ENCODE data around the gene NOTCH3.

The NOTCH3 gene

GRCh38 chr19:15113245-15114152, 87.3 kb downstream of the NOTCH3 start:
- no peak overlapping the region for H3K4me3 ChIP-seq (ENCODE audit: low read length)
- peaks cover 1% of the 10 kb centered on the region for H3K4me1 ChIP-seq (ENCODE audit: control insufficient read depth, low read depth, low read length)
- no peaks in the 10 kb centered on the region for H3K9me3 ChIP-seq (ENCODE audit: control insufficient read depth, low read depth, low read length)
- no peak overlapping the region for H3K9ac ChIP-seq (ENCODE audit: low read length)
- H3K27ac ChIP-seq (ENCODE audit: low read length): no peak overlapping the region
- H3K27me3 ChIP-seq (ENCODE audit: control insufficient read depth, insufficient read depth, low read length): no peaks in the 10 kb centered on the region
- H3K36me3 ChIP-seq (ENCODE audit: control insufficient read depth, low read depth, low read length): peaks cover 73% of the 10 kb centered on the region

- Histone ChIP-seq H3K27ac (ENCODE audit: low read length) (no peak overlapping the region), H3K36me3 (ENCODE audit: control insufficient read depth, low read depth, low read length) (peaks cover 62% of the 10 kb centered on the region)
Measured at GRCh38 chr19:15112385-15112784, 88.4 kb downstream of the NOTCH3 start.

GRCh38 chr19:15111758-15112157, 89.0 kb downstream of the NOTCH3 start:
- H3K36me3 ChIP-seq (ENCODE audit: control insufficient read depth, low read depth, low read length): peaks cover 58% of the 10 kb centered on the region
- no peak overlapping the region for H3K4me3 ChIP-seq (ENCODE audit: low read length)
- no peaks in the 10 kb centered on the region for H3K27me3 ChIP-seq (ENCODE audit: control insufficient read depth, insufficient read depth, low read length)
- H3K27ac ChIP-seq (ENCODE audit: low read length): no peak overlapping the region
- no peak overlapping the region for H3K9ac ChIP-seq (ENCODE audit: low read length)
- H3K9me3 ChIP-seq (ENCODE audit: control insufficient read depth, low read depth, low read length): no peaks in the 10 kb centered on the region
- peaks cover 9% of the 10 kb centered on the region for H3K4me1 ChIP-seq (ENCODE audit: control insufficient read depth, low read depth, low read length)

More at GRCh38 chr19:15112385-15112784, 88.4 kb downstream of the NOTCH3 start:
- no peak overlapping the region for H3K9ac ChIP-seq (ENCODE audit: low read length)
- no peaks in the 10 kb centered on the region for H3K27me3 ChIP-seq (ENCODE audit: control insufficient read depth, insufficient read depth, low read length)
- H3K4me3 ChIP-seq (ENCODE audit: low read length): no peak overlapping the region
- H3K9me3 ChIP-seq (ENCODE audit: control insufficient read depth, low read depth, low read length): no peaks in the 10 kb centered on the region
- peaks cover 9% of the 10 kb centered on the region for H3K4me1 ChIP-seq (ENCODE audit: control insufficient read depth, low read depth, low read length)

- Histone ChIP-seq H3K36me3 (ENCODE audit: control insufficient read depth, low read depth, low read length) (peaks cover 47% of the 10 kb centered on the region), H3K4me1 (ENCODE audit: control insufficient read depth, low read depth, low read length) (peaks cover 12% of the 10 kb centered on the region), H3K4me3 (ENCODE audit: low read length) (no peak overlapping the region), H3K27me3 (ENCODE audit: control insufficient read depth, insufficient read depth, low read length) (no peaks in the 10 kb centered on the region), H3K27ac (ENCODE audit: low read length) (no peak overlapping the region), H3K9me3 (ENCODE audit: control insufficient read depth, low read depth, low read length) (no peaks in the 10 kb centered on the region), H3K9ac (ENCODE audit: low read length) (no peak overlapping the region)
Measured at GRCh38 chr19:15110418-15110815, 90.4 kb downstream of the NOTCH3 start.

- no peaks in the 10 kb centered on the region for H3K27me3 ChIP-seq (ENCODE audit: control insufficient read depth, insufficient read depth, low read length)
- H3K9ac ChIP-seq (ENCODE audit: low read length): no peak overlapping the region
- H3K36me3 ChIP-seq (ENCODE audit: control insufficient read depth, low read depth, low read length): peaks cover 42% of the 10 kb centered on the region
- H3K9me3 ChIP-seq (ENCODE audit: control insufficient read depth, low read depth, low read length): no peaks in the 10 kb centered on the region
- H3K4me1 ChIP-seq (ENCODE audit: control insufficient read depth, low read depth, low read length): peaks cover 12% of the 10 kb centered on the region
- no peak overlapping the region for H3K27ac ChIP-seq (ENCODE audit: low read length)
- H3K4me3 ChIP-seq (ENCODE audit: low read length): no peak overlapping the region
Measured at GRCh38 chr19:15109768-15110417, 90.9 kb downstream of the NOTCH3 start.

Data from iPS-18a (cell line).